Measurements from ENCODE around the gene KIAA1586. TPM values are rescaled to one million over a fixed set of nuclear protein-coding genes. Genes with fewer than 3 reads are reported as not detected.
"Not testable (repeated sequence)": the region's sequence is repeated elsewhere in the genome, so short reads cannot be mapped to it uniquely, and the experiment has no call there.

Gene KIAA1586
- total RNA-seq, 1 donor from 2014 or later: 5.7 TPM

GRCh38 chr6:57085471-57085870 lies 39.0 kb downstream of the KIAA1586 start:
- DNase-seq: no peak
- no peak overlapping the region for H3K27ac ChIP-seq (replicated peaks)
- H3K4me3 ChIP-seq: no peak overlapping the region
- peaks cover 7% of the 10 kb centered on the region for H3K4me1 ChIP-seq
- peaks cover 2% of the 10 kb centered on the region for H3K9me3 ChIP-seq (replicated peaks)
- intact Hi-C loops (cut with micrococcal nuclease): loop anchor here (5.0 kb wide), 1 partner anchor 38 kb away; the partner anchor contains the start of gene KIAA1586
- no peaks in the 10 kb centered on the region for H3K36me3 ChIP-seq
- no peaks in the 10 kb centered on the region for H3K27me3 ChIP-seq (ENCODE audit: low read depth)
- no peak for TF ChIP-seq CTCF (IDR thresholded peaks at IDR 0.05; ENCODE audit: borderline replicate concordance)

- no peak overlapping the region for H3K4me3 ChIP-seq
- no peaks in the 10 kb centered on the region for H3K9me3 ChIP-seq (replicated peaks)
- no peaks in the 10 kb centered on the region for H3K27me3 ChIP-seq (ENCODE audit: low read depth)
- no peak overlapping the region for H3K27ac ChIP-seq (replicated peaks)
- TF ChIP-seq CTCF (IDR thresholded peaks at IDR 0.05; ENCODE audit: borderline replicate concordance): no peak
- peaks cover 13% of the 10 kb centered on the region for H3K4me1 ChIP-seq
- no peak for DNase-seq
- intact Hi-C loops (cut with micrococcal nuclease): loop anchor here (5.0 kb wide), 1 partner anchor 40 kb away; the partner anchor contains the start of gene KIAA1586
- H3K36me3 ChIP-seq: peaks cover 3% of the 10 kb centered on the region
These were observed 40.4 kb downstream of the KIAA1586 start for GRCh38 chr6:57086843-57087242.

GRCh38 chr6:57087916-57088315 lies 41.4 kb downstream of the KIAA1586 start:
- TF ChIP-seq CTCF (IDR thresholded peaks at IDR 0.05; ENCODE audit: borderline replicate concordance): no peak
- no peak for DNase-seq
- Histone ChIP-seq H3K4me1 (peaks cover 24% of the 10 kb centered on the region), H3K27ac (replicated peaks) (no peak overlapping the region), H3K36me3 (peaks cover 6% of the 10 kb centered on the region), H3K27me3 (ENCODE audit: low read depth) (no peaks in the 10 kb centered on the region), H3K4me3 (no peak overlapping the region), H3K9me3 (replicated peaks) (no peaks in the 10 kb centered on the region)
- intact Hi-C loops (cut with micrococcal nuclease): loop anchor here (5.0 kb wide), 1 partner anchor 41 kb away; the partner anchor contains the start of gene KIAA1586

GRCh38 chr6:57089265-57089664 lies 42.8 kb downstream of the KIAA1586 start:
- intact Hi-C loops (cut with micrococcal nuclease): loop anchor here (5.0 kb wide), 1 partner anchor 42 kb away; the partner anchor contains the start of gene KIAA1586
- TF ChIP-seq CTCF (IDR thresholded peaks at IDR 0.05; ENCODE audit: borderline replicate concordance): no peak

GRCh38 chr6:57089687-57090457 lies 43.4 kb downstream of the KIAA1586 start, which contains the start of gene ZNF451:
TSS of gene ZNF451 (plus strand) at chr6:57090188. CDS start at chr6:57090254, 66 bp downstream.
- H3K4me1 ChIP-seq: peaks cover 42% of the 10 kb centered on the region
- H3K27me3 ChIP-seq (ENCODE audit: low read depth): no peaks in the 10 kb centered on the region
- peak within 1 kb of the TSS; percentile 89 for H3K27ac ChIP-seq (replicated peaks)
- H3K9me3 ChIP-seq (replicated peaks): no peaks in the 10 kb centered on the region
- no peak for TF ChIP-seq CTCF (IDR thresholded peaks at IDR 0.05; ENCODE audit: borderline replicate concordance)
- H3K36me3 ChIP-seq: peaks cover 6% of the 10 kb centered on the region
- intact Hi-C loops (cut with micrococcal nuclease): loop anchor here (5.0 kb wide), 1 partner anchor 43 kb away; the partner anchor contains the start of gene KIAA1586
- DNase-seq: peak; percentile 98
- H3K4me3 ChIP-seq: peak within 1 kb of the TSS; percentile 76

More at GRCh38 chr6:57089265-57089664, 42.8 kb downstream of the KIAA1586 start:
- Histone ChIP-seq H3K27ac (replicated peaks) (peak overlapping the region; percentile 89), H3K4me3 (peak overlapping the region; percentile 76), H3K36me3 (peaks cover 6% of the 10 kb centered on the region), H3K27me3 (ENCODE audit: low read depth) (no peaks in the 10 kb centered on the region), H3K9me3 (replicated peaks) (no peaks in the 10 kb centered on the region), H3K4me1 (peaks cover 37% of the 10 kb centered on the region)
- DNase-seq: no peak

- peak overlapping the region; percentile 76 for H3K4me3 ChIP-seq
- intact Hi-C loops (cut with micrococcal nuclease); H3K9me3 ChIP-seq (replicated peaks); DNase-seq; H3K36me3 ChIP-seq; H3K27me3 ChIP-seq (ENCODE audit: low read depth): not testable (repeated sequence)
- peaks cover 42% of the 10 kb centered on the region for H3K4me1 ChIP-seq
- peak overlapping the region; percentile 89 for H3K27ac ChIP-seq (replicated peaks)
These were observed 44.1 kb downstream of the KIAA1586 start for GRCh38 chr6:57090458-57091067.

- DNase-seq; H3K27ac ChIP-seq (replicated peaks); intact Hi-C loops (cut with micrococcal nuclease); H3K36me3 ChIP-seq; H3K9me3 ChIP-seq (replicated peaks); H3K27me3 ChIP-seq (ENCODE audit: low read depth): not testable (repeated sequence)
- Histone ChIP-seq H3K4me1 (peaks cover 42% of the 10 kb centered on the region), H3K4me3 (peak overlapping the region; percentile 26)
These were observed 44.9 kb downstream of the KIAA1586 start for GRCh38 chr6:57091375-57091774.

All from left ventricle myocardium inferior (tissue), 1 donor.